AG09309 (cell line): Measurements from ENCODE around the gene PRRG3.

Experiments used
- DNase-seq: peaks from one replicate; pipeline ENCODE4 v3.0.0-alpha.2; 2010; ENCODE audit warnings: low read depth
- H3K4me3 ChIP-seq: 2 replicates; pipeline ENCODE4 v1.5.1; 2011; ENCODE audit warnings: mild to moderate bottlenecking, low read depth, low read length, moderate library complexity; ENCODE audit not compliant: control insufficient read depth
- CTCF ChIP-seq: IDR thresholded peaks from 2 replicates; pipeline ENCODE4 v1.5.1; 2011; ENCODE audit warnings: mild to moderate bottlenecking, low read depth, low read length, inconsistent platforms; ENCODE audit not compliant: insufficient read depth, control insufficient read depth; ENCODE audit errors: missing control alignments

Gene PRRG3

DNA sequence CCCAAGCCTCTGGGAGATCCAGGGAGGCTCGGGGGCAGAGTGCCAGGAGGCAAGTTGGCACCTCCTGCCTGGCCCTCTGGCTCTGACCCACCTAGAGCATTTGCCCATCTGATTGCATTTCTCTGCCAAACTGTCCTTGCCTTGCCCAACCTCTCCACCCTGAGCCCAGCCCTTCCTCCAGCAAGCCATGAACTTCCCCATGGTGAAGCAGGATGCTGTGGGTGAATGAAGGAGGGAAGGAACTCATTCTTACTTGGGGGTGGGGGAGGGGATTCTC is 30.0 kb downstream of the PRRG3 start:
- no peak for TF ChIP-seq CTCF
- no peak for DNase-seq
- no peak overlapping the region for H3K4me3 ChIP-seq

GRCh38 chrX:151726751-151727150 is 31.5 kb downstream of the PRRG3 start:
- TF ChIP-seq CTCF, result no peak
- no peak for DNase-seq
- H3K4me3 ChIP-seq, result no peak overlapping the region

DNA sequence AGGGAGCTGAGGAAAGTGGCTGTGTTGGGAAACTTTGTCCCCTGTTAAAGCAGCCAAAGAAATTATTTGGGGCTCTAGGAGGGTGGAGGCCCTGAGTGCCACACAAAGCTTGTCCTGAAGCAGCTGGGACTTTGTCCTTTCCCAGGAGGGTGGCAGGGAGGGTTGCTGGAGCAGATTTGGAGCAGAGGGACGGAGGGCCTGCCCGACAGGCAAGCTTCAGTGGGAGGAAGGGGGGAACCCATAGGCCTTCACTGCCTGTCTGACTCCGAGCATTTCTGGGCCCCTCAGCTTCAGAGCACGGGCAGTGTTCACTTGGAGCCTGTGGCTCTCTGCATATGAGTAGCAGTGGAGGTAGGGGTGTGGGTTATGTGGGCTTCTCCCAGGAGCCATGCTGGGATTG is 32.1 kb downstream of the PRRG3 start:
- H3K4me3 ChIP-seq, result no peak overlapping the region
- no peak for DNase-seq
- no peak for TF ChIP-seq CTCF

DNA sequence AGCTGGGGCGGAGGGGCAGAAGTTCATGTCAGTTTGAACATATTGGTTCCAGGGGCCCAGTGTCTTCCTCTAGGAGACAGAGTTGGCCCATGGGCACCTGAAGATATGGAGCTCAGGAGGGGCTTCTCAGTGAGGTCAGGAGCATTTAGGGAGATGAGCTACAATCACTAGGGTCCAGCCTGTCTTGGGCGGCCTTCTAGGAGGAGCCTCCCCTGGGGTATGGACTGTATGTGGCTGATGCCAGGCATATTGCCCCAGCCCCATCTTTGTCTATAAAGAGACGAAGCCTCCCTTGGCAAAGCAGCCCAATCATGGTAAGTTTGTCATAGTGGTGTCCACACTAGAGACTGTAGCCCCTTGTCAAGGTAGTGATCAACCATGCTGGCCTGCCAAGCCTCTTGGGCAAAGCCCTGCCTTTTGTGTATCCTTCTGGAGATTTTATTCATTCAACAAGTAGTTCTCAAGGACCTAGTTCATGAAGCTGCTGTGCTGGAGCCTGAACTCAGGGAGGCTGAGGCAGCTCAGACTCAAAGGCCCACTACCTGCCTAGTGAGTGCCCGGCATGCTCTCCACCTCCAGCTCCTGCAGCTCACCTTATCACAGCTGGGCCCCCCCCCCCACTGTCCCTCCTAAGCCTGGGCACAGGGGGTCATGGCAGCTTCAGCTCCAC is 33.9 kb downstream of the PRRG3 start:
- no peak for TF ChIP-seq CTCF
- no peak for DNase-seq
- no peak overlapping the region for H3K4me3 ChIP-seq

GRCh38 chrX:151734446-151734845 is 39.2 kb downstream of the PRRG3 start, which contains the start of gene CNGA2:
TSS of gene CNGA2 (plus strand) at chrX:151734746. CDS start at chrX:151738484, 3,738 bp downstream.
- no peak for DNase-seq
- H3K4me3 ChIP-seq, result no peak within 1 kb of the TSS
- no peak for TF ChIP-seq CTCF

- TF ChIP-seq CTCF, result no peak
- no peak for DNase-seq
- no peak overlapping the region for H3K4me3 ChIP-seq
Measured at GRCh38 chrX:151735219-151735618, 40.0 kb downstream of the PRRG3 start.

DNA sequence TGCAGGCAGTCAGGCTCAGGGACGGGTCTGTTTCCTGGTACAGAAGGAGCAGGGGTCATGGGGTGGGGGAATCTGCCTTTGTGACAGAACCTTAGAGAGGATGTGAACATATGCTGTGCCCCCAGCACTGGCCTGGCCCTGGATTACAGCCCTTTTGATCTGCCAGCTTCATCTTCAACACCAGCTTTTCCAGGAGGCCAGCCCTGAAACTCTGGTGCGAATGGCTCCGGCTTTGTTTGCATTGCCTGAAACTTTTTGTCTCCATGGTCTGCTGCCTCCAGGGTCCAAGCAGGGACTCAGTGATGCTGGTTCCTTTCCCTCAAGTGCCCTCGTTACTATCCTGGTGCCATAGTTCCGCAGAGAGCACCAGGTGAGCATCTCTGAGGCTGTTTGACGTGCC is 41.4 kb downstream of the PRRG3 start:
- H3K4me3 ChIP-seq, result no peak overlapping the region
- DNase-seq, result no peak
- TF ChIP-seq CTCF, result no peak
